Activated CD8-positive, alpha-beta T cell treated with anti-CD3 and anti-CD28 coated beads for 36 hours (primary cell): ENCODE results near the gene PKIG. TPM values are rescaled to one million over a fixed set of nuclear protein-coding genes. Genes with fewer than 3 reads are reported as not detected.

Source experiments
- ATAC-seq: fragments of 200-7000 bp; cut with Tn5 transposase; one replicate; pipeline ENCODE4 v1.10.0; 2021; ENCODE audit warnings: mild to moderate bottlenecking, moderate library complexity
- CTCF ChIA-PET: fragments of 350-600 bp; sonication (Branson Sonifier 250); formaldehyde crosslinking; loops from one replicate; lab custom pipeline; 2021; ENCODE audit warnings: antibody characterized with exemption; lab: Charles Lee
- POLR2A ChIA-PET: fragments of 350-600 bp; sonication (Branson Sonifier 250); formaldehyde crosslinking; loops from one replicate; lab custom pipeline; 2021; ENCODE audit warnings: antibody characterized with exemption; lab: Charles Lee
- DNase-seq: peaks from one replicate; pipeline ENCODE4 v3.0.0-alpha.2; 2020
- H3K27ac Mint-ChIP-seq: one replicate; pipeline ENCODE4 v1.8.0; 2021; ENCODE audit warnings: mild to moderate bottlenecking, mixed read lengths
- H3K27me3 Mint-ChIP-seq: one replicate; pipeline ENCODE4 v1.8.0; 2021; ENCODE audit warnings: mixed read lengths
- H3K36me3 Mint-ChIP-seq: one replicate; pipeline ENCODE4 v1.8.0; 2021; ENCODE audit warnings: low read depth, mixed read lengths
- H3K4me1 Mint-ChIP-seq: one replicate; pipeline ENCODE4 v1.8.0; 2021; ENCODE audit warnings: low read depth, mixed read lengths
- H3K4me3 Mint-ChIP-seq: one replicate; pipeline ENCODE4 v1.8.0; 2021; ENCODE audit warnings: mild to moderate bottlenecking, moderate library complexity, mixed read lengths
- H3K9me3 Mint-ChIP-seq: one replicate; pipeline ENCODE4 v1.8.0; 2021; ENCODE audit warnings: mixed read lengths
- intact Hi-C: fragments of 100-400 bp; cut with micrococcal nuclease; formaldehyde crosslinking; loops from one replicate; pipeline ENCODE4 v1.10.0; 2022
- total RNA-seq, 2 experiments: library from RNA; stranded (reverse); gene quantifications; one replicate each; pipeline ENCODE4 v1.2.3, GENCODE V29; 2021
- TF ChIP-seq, protein P1 (sequence below): fragments of 200-600 bp; IDR thresholded peaks from one replicate; pipeline ENCODE4 v1.8.0; 2022; ENCODE audit warnings: antibody characterized with exemption, mild to moderate bottlenecking

PKIG gene
- total RNA-seq, 2 experiments from 2014 or later: 4.8 TPM

DNA sequence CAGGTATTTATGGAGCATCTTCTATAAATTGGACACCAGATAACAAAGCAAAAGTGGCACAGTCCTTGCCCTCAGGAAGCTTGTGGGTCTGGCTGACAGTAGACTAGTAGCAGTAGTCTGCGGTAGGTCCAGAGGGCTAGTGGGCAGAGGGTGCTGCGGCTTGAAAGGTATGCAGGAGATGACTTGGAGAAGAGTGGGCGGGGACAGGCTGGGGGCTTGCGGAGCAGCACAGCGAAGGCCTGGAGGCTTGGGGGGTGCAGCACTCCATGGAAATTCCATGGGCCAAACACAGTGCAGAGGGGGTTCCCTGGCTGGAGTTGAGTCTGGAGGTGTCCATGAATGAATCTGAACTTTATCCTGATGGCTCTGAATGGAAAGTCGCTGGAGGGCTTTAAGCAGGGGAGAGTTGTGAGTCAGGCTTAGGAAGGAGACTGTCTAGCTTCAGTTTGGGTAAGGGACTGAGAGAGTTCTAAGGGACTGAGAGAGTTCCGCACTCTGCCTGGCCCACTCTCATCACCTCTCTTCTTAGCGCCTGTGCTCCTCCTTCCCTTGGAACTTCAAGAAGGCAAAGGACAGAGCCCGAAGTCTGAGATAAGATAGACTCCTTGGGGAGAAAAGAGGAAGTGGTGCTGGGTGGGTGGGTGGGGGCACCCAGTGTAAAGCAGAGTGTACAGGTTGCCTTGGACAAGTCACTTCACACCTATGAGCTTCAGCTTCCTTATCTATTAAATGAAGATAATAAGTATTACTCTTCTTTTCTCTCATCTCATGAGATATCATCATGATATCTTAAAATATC lies 8.8 kb downstream of the PKIG start:
- Mint-ChIP-seq H3K27me3 (no peaks in the 10 kb centered on the region), H3K36me3 (no peaks in the 10 kb centered on the region), H3K27ac (no peak overlapping the region), H3K4me3 (no peak overlapping the region), H3K9me3 (no peaks in the 10 kb centered on the region), H3K4me1 (peaks cover 2% of the 10 kb centered on the region)
- intact Hi-C loops: no loop called here
- CTCF ChIA-PET: interaction anchor here (1.3 kb wide), 1 partner anchor 8 kb away, joined by 3 read pairs; no protein-coding TSS in a partner anchor
- POLR2A ChIA-PET: no interaction called here
- TF ChIP-seq, protein P1, sequence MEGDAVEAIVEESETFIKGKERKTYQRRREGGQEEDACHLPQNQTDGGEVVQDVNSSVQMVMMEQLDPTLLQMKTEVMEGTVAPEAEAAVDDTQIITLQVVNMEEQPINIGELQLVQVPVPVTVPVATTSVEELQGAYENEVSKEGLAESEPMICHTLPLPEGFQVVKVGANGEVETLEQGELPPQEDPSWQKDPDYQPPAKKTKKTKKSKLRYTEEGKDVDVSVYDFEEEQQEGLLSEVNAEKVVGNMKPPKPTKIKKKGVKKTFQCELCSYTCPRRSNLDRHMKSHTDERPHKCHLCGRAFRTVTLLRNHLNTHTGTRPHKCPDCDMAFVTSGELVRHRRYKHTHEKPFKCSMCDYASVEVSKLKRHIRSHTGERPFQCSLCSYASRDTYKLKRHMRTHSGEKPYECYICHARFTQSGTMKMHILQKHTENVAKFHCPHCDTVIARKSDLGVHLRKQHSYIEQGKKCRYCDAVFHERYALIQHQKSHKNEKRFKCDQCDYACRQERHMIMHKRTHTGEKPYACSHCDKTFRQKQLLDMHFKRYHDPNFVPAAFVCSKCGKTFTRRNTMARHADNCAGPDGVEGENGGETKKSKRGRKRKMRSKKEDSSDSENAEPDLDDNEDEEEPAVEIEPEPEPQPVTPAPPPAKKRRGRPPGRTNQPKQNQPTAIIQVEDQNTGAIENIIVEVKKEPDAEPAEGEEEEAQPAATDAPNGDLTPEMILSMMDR: no peak
- ATAC-seq (no peak), DNase-seq (no peak)

DNA sequence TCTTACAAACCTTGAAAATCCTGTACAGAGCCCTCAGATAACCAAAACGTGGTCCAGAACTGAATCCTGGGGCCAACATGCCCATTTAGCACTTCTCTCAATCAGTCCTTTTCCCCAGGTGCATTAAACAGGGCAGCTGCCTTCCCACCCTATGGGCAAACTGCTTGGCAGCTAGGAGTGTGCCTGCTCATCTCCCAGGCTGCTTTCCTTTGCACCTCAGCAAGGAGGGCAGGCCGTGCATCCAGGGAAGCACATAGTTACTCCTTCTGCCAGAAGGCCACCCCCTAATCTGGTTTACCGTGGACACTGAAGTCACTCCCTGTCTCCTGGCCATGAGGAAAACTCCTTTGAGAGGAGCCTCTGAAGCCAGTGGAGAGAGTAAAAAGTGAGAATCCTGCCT lies 10.0 kb downstream of the PKIG start:
- H3K4me3 Mint-ChIP-seq: no peak overlapping the region
- TF ChIP-seq, protein P1: no peak
- intact Hi-C loops: no loop called here
- no peaks in the 10 kb centered on the region for H3K9me3 Mint-ChIP-seq
- no peak overlapping the region for H3K27ac Mint-ChIP-seq
- H3K36me3 Mint-ChIP-seq: no peaks in the 10 kb centered on the region
- ATAC-seq: no peak
- CTCF ChIA-PET: no interaction called here
- no peak for DNase-seq
- POLR2A ChIA-PET: no interaction called here
- no peaks in the 10 kb centered on the region for H3K27me3 Mint-ChIP-seq
- H3K4me1 Mint-ChIP-seq: peaks cover 2% of the 10 kb centered on the region

DNA sequence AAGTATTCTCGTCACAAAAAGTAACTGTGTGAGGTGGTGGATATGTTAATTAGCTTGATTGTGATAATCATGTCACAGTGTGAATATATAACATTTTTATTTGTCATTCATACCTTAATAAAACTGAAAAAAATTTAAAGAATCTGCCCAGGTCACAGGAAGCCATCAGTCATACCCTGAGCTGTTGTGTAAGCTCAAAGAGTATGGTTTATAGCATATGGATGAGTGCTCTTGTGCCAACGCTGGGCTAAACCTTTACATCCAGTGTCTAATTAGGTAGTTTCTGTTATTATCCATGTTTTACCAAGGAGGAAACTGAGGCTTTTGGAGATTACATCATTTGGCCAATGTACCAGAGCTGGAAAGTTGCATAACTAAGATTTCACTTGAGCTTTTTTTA lies 11.4 kb downstream of the PKIG start:
- Mint-ChIP-seq H3K36me3 (no peaks in the 10 kb centered on the region), H3K4me3 (no peak overlapping the region), H3K27me3 (no peaks in the 10 kb centered on the region), H3K4me1 (peaks cover 7% of the 10 kb centered on the region), H3K9me3 (no peaks in the 10 kb centered on the region), H3K27ac (no peak overlapping the region)
- ChIA-PET CTCF (interaction anchor here (1.0 to 2.3 kb wide), 6 partner anchors 10 to 283 kb away, joined by 3 to 18 read pairs (median 5); partner anchors contain the start of gene FITM2), POLR2A (no interaction called here)
- TF ChIP-seq, protein P1: no peak
- ATAC-seq (no peak), DNase-seq (no peak)
- intact Hi-C loops: no loop called here

DNA sequence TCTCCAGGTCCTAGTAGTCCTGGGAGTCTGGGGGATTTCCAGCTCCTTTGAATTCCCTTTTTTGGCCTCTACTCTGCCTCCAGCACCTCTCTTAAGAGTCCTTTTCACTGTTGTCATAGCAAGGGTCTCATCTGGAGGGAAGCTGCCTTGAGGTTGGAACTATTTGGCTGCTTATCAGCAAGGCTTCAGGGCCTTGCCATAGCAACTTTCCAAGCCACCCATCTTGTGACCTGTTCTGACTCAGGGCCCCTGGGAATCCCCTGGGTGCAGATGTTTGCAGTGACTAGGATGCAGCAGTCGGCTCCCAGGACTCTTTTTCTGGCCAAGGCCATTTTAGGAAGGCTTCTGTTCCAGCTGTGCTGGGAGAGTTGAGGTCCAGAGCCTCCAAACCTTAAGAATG lies 12.4 kb downstream of the PKIG start:
- no peaks in the 10 kb centered on the region for H3K27me3 Mint-ChIP-seq
- ChIA-PET POLR2A (no interaction called here), CTCF (interaction anchor here (0.7 to 2.3 kb wide), 6 partner anchors 9 to 284 kb away, joined by 3 to 18 read pairs (median 4); partner anchors contain the start of gene FITM2)
- no peaks in the 10 kb centered on the region for H3K36me3 Mint-ChIP-seq
- TF ChIP-seq, protein P1: no peak
- H3K27ac Mint-ChIP-seq: no peak overlapping the region
- ATAC-seq: peak; percentile 47
- no peak overlapping the region for H3K4me3 Mint-ChIP-seq
- intact Hi-C loops: no loop called here
- peak; percentile 45 for DNase-seq
- H3K4me1 Mint-ChIP-seq: peaks cover 12% of the 10 kb centered on the region
- H3K9me3 Mint-ChIP-seq: no peaks in the 10 kb centered on the region

DNA sequence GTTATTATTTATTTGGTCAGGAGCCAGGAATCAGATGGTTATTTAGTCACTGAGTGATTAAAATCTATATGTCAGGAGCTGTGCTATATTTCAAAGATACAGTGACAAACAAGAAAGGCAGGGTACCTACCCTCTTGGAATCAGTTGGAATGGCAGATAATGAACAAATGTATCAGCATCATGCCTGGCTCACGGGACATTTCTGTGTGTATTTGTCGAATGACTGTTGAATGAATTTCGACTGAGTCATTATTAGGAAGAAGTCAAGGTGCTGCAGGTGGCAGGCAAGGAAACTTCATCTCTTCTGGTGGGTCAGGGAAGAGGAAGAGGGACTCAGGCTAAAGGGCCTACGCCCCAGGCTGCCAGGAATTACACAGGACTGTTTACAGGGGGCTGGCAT lies 13.6 kb downstream of the PKIG start:
- POLR2A ChIA-PET: no interaction called here
- no peaks in the 10 kb centered on the region for H3K36me3 Mint-ChIP-seq
- TF ChIP-seq, protein P1: no peak
- H3K27ac Mint-ChIP-seq: no peak overlapping the region
- H3K9me3 Mint-ChIP-seq: no peaks in the 10 kb centered on the region
- H3K4me3 Mint-ChIP-seq: no peak overlapping the region
- no peak for ATAC-seq
- intact Hi-C loops: no loop called here
- no peaks in the 10 kb centered on the region for H3K27me3 Mint-ChIP-seq
- no peak for DNase-seq
- CTCF ChIA-PET: interaction anchor here (2.3 kb wide), 1 partner anchor 13 kb away, joined by 18 read pairs; no protein-coding TSS in a partner anchor
- H3K4me1 Mint-ChIP-seq: peaks cover 15% of the 10 kb centered on the region
